Esophagus muscularis mucosa (tissue), 4 donors: ENCODE data around the gene MOBP. TPM values are rescaled to one million over a fixed set of nuclear protein-coding genes. Genes with fewer than 3 reads are reported as not detected.

Experiments used
- DNase-seq: peaks from one replicate; pipeline ENCODE4 v3.0.0-alpha.2; 2017; ENCODE audit errors: extremely low spot score
- H3K27ac ChIP-seq, 4 donors: fragments of 200-600 bp; sonication (generic); replicated peaks in 1 of 4; 1 replicate in 3 of 4; 2 replicates in 1 of 4; pipeline ENCODE4 v1.5.1; 2016 to 2019; ENCODE audit warnings: mild to moderate bottlenecking in 1 of 4
- H3K27me3 ChIP-seq, 4 donors: fragments of 200-600 bp; sonication (generic); one replicate each; pipeline versions ENCODE4 v1.5.1 to v1.6.0; 2016 to 2019
- H3K36me3 ChIP-seq, 4 donors: fragments of 200-600 bp; sonication (generic); one replicate each; pipeline ENCODE4 v1.5.1; 2016 to 2019
- H3K4me1 ChIP-seq, 4 donors: fragments of 200-600 bp; sonication (generic); one replicate each; pipeline ENCODE4 v1.5.1; 2016 to 2019
- H3K4me3 ChIP-seq, 4 donors: fragments of 200-600 bp; sonication (generic); 1 replicate in 2 of 4; 2 replicates in 2 of 4; pipeline ENCODE4 v1.5.1; 2016 to 2019; ENCODE audit warnings: mild to moderate bottlenecking in 4 of 4, moderate library complexity in 1 of 4
- H3K9me3 ChIP-seq, 4 donors: fragments of 200-600 bp; sonication (generic); 1 replicate in 3 of 4; 2 replicates in 1 of 4; pipeline ENCODE4 v1.5.1; 2016 to 2019
- CTCF ChIP-seq, 3 experiments: fragments of 200-600 bp in 2 of 3; fragments of 450-650 bp in 1 of 3; sonication (generic) in 2 of 3; IDR thresholded peaks; one replicate each; pipeline ENCODE4 v1.5.1; 2017 to 2019; ENCODE audit warnings: antibody characterized with exemption in 3 of 3, mild to moderate bottlenecking in 2 of 3, moderate library complexity in 1 of 3
- EP300 ChIP-seq: sonication (generic); formaldehyde crosslinking; IDR thresholded peaks from one replicate; pipeline ENCODE4 v1.6.1; 2017; ENCODE audit warnings: antibody characterized with exemption
- POLR2A ChIP-seq: fragments of 450-650 bp; IDR thresholded peaks from one replicate; pipeline ENCODE4 v1.6.1; 2017; ENCODE audit warnings: antibody characterized with exemption, moderate library complexity, mild to moderate bottlenecking, low read depth
- POLR2AphosphoS5 ChIP-seq, 2 donors: sonication (generic); formaldehyde crosslinking; IDR thresholded peaks; one replicate each; pipeline ENCODE4 v1.6.1; 2017; ENCODE audit warnings: antibody characterized with exemption in 2 of 2
- WGBS: methylation state at CpG from one replicate; pipeline ENCODE4 v1.1.5; 2018; 5-methylcytosine and 5-hydroxymethylcytosine counted together
- intact Hi-C: fragments of 100-400 bp; cut with DNase I; formaldehyde crosslinking; loops from one replicate; pipeline ENCODE4 v1.15.1; 2023
- total RNA-seq, 4 donors: library from RNA; depleted of rRNA; stranded (reverse); fragments of >200 nt; gene quantifications; one replicate each; pipeline versions ENCODE4 v1.1.0 to v1.2.1, GENCODE V29; 2016

The MOBP gene
- total RNA-seq, 4 donors from 2014 or later: not detected

GRCh38 chr3:39491014-39491413 lies 23.5 kb downstream of the MOBP start:
- no peak for TF ChIP-seq POLR2AphosphoS5 (IDR thresholded peaks at IDR 0.05)
- TF ChIP-seq POLR2A: no peak
- no peak for TF ChIP-seq CTCF (IDR thresholded peaks at IDR 0.05)
- no peak for TF ChIP-seq EP300
- Histone ChIP-seq H3K36me3 (no peaks in the 10 kb centered on the region), H3K4me1 (no peaks in the 10 kb centered on the region), H3K27me3 (peaks cover 0 to 9% (median 0%) of the 10 kb centered on the region in 4 donors), H3K9me3 (peaks cover 0 to 3% (median 0%) of the 10 kb centered on the region in 4 donors), H3K4me3 (no peak overlapping the region), H3K27ac (no peak overlapping the region)
- DNase-seq: no peak
- WGBS: 77% methylated on average over 3 of the region's 3 CpGs
- intact Hi-C loops: no loop called here

- Histone ChIP-seq H3K4me1 (no peaks in the 10 kb centered on the region), H3K27ac (no peak overlapping the region), H3K4me3 (no peak overlapping the region), H3K27me3 (peaks cover 0 to 9% (median 0%) of the 10 kb centered on the region in 4 donors), H3K9me3 (peaks cover 0 to 3% (median 0%) of the 10 kb centered on the region in 4 donors), H3K36me3 (no peaks in the 10 kb centered on the region)
- intact Hi-C loops: no loop called here
- WGBS: 92% methylated on average over 3 of the region's 3 CpGs
- TF ChIP-seq EP300 (no peak), POLR2AphosphoS5 (IDR thresholded peaks at IDR 0.05) (no peak)
- no peak for DNase-seq
Measured at GRCh38 chr3:39491733-39492350, 24.4 kb downstream of the MOBP start.

GRCh38 chr3:39494781-39495180 lies 27.3 kb downstream of the MOBP start:
- peaks cover 0 to 29% (median 0%) of the 10 kb centered on the region in 4 donors for H3K27me3 ChIP-seq
- H3K4me1 ChIP-seq: peaks cover 0 to 6% (median 0%) of the 10 kb centered on the region in 4 donors
- intact Hi-C loops: loop anchor here (5.0 kb wide), 1 partner anchor 47 kb away; no protein-coding TSS in a partner anchor
- no peaks in the 10 kb centered on the region for H3K36me3 ChIP-seq
- no peak overlapping the region for H3K27ac ChIP-seq
- no peak for DNase-seq
- H3K9me3 ChIP-seq: no peaks in the 10 kb centered on the region
- 50% methylated on average over 4 of the region's 4 CpGs for WGBS
- no peak overlapping the region for H3K4me3 ChIP-seq
- TF ChIP-seq EP300 (no peak), CTCF (IDR thresholded peaks at IDR 0.05) (no peak), POLR2AphosphoS5 (IDR thresholded peaks at IDR 0.05) (no peak), POLR2A (no peak)

GRCh38 chr3:39497753-39498152 lies 30.3 kb downstream of the MOBP start:
- intact Hi-C loops: loop anchor here (5.0 kb wide), 1 partner anchor 50 kb away; no protein-coding TSS in a partner anchor
- Histone ChIP-seq H3K27me3 (peaks cover 0 to 42% (median 3%) of the 10 kb centered on the region in 4 donors), H3K4me1 (peaks cover 0 to 11% (median 5%) of the 10 kb centered on the region in 4 donors), H3K9me3 (no peaks in the 10 kb centered on the region), H3K36me3 (no peaks in the 10 kb centered on the region), H3K27ac (no peak overlapping the region), H3K4me3 (no peak overlapping the region)
- 70% methylated on average over 5 of the region's 5 CpGs for WGBS
- no peak for DNase-seq
- no peak for TF ChIP-seq CTCF (IDR thresholded peaks at IDR 0.05)
- TF ChIP-seq EP300: no peak
- TF ChIP-seq POLR2AphosphoS5 (IDR thresholded peaks at IDR 0.05): no peak
- no peak for TF ChIP-seq POLR2A

- TF ChIP-seq CTCF (IDR thresholded peaks at IDR 0.05) (no peak), POLR2A (no peak), EP300 (no peak)
- H3K9me3 ChIP-seq: no peaks in the 10 kb centered on the region
- H3K36me3 ChIP-seq: no peaks in the 10 kb centered on the region
- WGBS: 53% methylated on average over 2 of the region's 2 CpGs
- no peak overlapping the region for H3K27ac ChIP-seq
- no peak overlapping the region for H3K4me3 ChIP-seq
- DNase-seq: no peak
- intact Hi-C loops: loop anchor here (5.0 kb wide), 1 partner anchor 52 kb away; no protein-coding TSS in a partner anchor
- peaks cover 0 to 11% (median 5%) of the 10 kb centered on the region in 4 donors for H3K4me1 ChIP-seq
- H3K27me3 ChIP-seq: peaks cover 0 to 49% (median 3%) of the 10 kb centered on the region in 4 donors
Measured at GRCh38 chr3:39499651-39500273, 32.3 kb downstream of the MOBP start.
